Sigmoid colon (tissue), 7 donors: ENCODE results near the gene ZFHX3. TPM values are rescaled to one million over a fixed set of nuclear protein-coding genes. Genes with fewer than 3 reads are reported as not detected.

Experiments used
- DNase-seq: peaks from one replicate; pipeline ENCODE4 v3.0.0-alpha.2; 2019
- H3K27ac ChIP-seq, 4 donors: fragments of 200-600 bp; sonication (generic); one replicate each; pipeline ENCODE4 v1.5.1; 2016 to 2019; ENCODE audit warnings: mild to moderate bottlenecking in 1 of 4
- H3K27me3 ChIP-seq, 3 donors: fragments of 200-600 bp; sonication (generic); one replicate each; pipeline ENCODE4 v1.5.1; 2019; ENCODE audit warnings: mild to moderate bottlenecking in 1 of 3
- H3K36me3 ChIP-seq, 4 donors: fragments of 200-600 bp; sonication (generic); one replicate each; pipeline ENCODE4 v1.5.1; 2016 to 2019
- H3K4me1 ChIP-seq, 4 donors: fragments of 200-600 bp; sonication (generic); one replicate each; pipeline ENCODE4 v1.5.1; 2017 to 2019
- H3K4me3 ChIP-seq, 4 donors: fragments of 200-600 bp; sonication (generic); one replicate each; pipeline ENCODE4 v1.5.1; 2017 to 2019; ENCODE audit warnings: mild to moderate bottlenecking in 2 of 4, moderate library complexity in 1 of 4
- H3K9me3 ChIP-seq, 4 donors: fragments of 200-600 bp in 3 of 4; sonication (generic) in 3 of 4; one replicate each; pipeline versions ENCODE4 v1.5.1 to v1.6.1; 2013 to 2019
- EP300 ChIP-seq, 4 donors: sonication (generic); formaldehyde crosslinking; IDR thresholded peaks; one replicate each; pipeline ENCODE4 v1.6.1; 2017; ENCODE audit warnings: antibody characterized with exemption in 4 of 4
- POLR2A ChIP-seq, 2 donors: fragments of 450-650 bp; IDR thresholded peaks; one replicate each; pipeline ENCODE4 v1.6.1; 2016; ENCODE audit warnings: antibody characterized with exemption in 2 of 2, mild to moderate bottlenecking in 2 of 2, moderate library complexity in 2 of 2
- POLR2AphosphoS5 ChIP-seq, 4 donors: sonication (generic); formaldehyde crosslinking; IDR thresholded peaks; one replicate each; pipeline ENCODE4 v1.6.1; 2017; ENCODE audit warnings: antibody characterized with exemption in 4 of 4
- WGBS, 2 donors: extraction: QIAGEN DNeasy Blood & Tissue Kit; methylation state at CpG; one replicate each; pipeline ENCODE4 v1.1.7; 2013; 5-methylcytosine and 5-hydroxymethylcytosine counted together
- intact Hi-C: fragments of 100-400 bp; cut with DNase I; formaldehyde crosslinking; loops from one replicate; pipeline ENCODE4 v1.15.1; 2023
- polyA plus RNA-seq, 3 donors: library from polyadenylated mRNA; stranded (reverse); fragments of 200-250 nt; gene quantifications; one replicate each; pipeline ENCODE4 v1.2.3, GENCODE V29; 2013
- total RNA-seq, 4 donors: library from RNA; depleted of rRNA; stranded (reverse); fragments of >200 nt; gene quantifications; one replicate each; pipeline ENCODE4 v1.1.0, GENCODE V29; 2016
- TF ChIP-seq, protein P1 (sequence below), 4 experiments: fragments of 450-650 bp in 3 of 4; fragments of 200-600 bp in 1 of 4; IDR thresholded peaks; one replicate each; pipeline ENCODE4 v1.5.1; 2016 to 2019; ENCODE audit warnings: antibody characterized with exemption in 4 of 4, mild to moderate bottlenecking in 3 of 4, moderate library complexity in 2 of 4
- donor health status: healthy with polysubstance abuse.
- donor health status: Bipolar disorder and iron deficiency.
- donor health status: healthy.

Gene ZFHX3
- total and polyA plus RNA-seq, 7 donors: 0.69 to 38.8 (median 17.8) TPM

- H3K4me1 ChIP-seq: peaks cover 0 to 25% (median 13%) of the 10 kb centered on the region in 4 donors
- intact Hi-C loops: loop anchor here (5.0 kb wide), 1 partner anchor 65 kb away; no protein-coding TSS in a partner anchor
- no peak overlapping the region for H3K27ac ChIP-seq
- no peak for TF ChIP-seq EP300 (IDR thresholded peaks at IDR 0.05)
- TF ChIP-seq, protein P1, sequence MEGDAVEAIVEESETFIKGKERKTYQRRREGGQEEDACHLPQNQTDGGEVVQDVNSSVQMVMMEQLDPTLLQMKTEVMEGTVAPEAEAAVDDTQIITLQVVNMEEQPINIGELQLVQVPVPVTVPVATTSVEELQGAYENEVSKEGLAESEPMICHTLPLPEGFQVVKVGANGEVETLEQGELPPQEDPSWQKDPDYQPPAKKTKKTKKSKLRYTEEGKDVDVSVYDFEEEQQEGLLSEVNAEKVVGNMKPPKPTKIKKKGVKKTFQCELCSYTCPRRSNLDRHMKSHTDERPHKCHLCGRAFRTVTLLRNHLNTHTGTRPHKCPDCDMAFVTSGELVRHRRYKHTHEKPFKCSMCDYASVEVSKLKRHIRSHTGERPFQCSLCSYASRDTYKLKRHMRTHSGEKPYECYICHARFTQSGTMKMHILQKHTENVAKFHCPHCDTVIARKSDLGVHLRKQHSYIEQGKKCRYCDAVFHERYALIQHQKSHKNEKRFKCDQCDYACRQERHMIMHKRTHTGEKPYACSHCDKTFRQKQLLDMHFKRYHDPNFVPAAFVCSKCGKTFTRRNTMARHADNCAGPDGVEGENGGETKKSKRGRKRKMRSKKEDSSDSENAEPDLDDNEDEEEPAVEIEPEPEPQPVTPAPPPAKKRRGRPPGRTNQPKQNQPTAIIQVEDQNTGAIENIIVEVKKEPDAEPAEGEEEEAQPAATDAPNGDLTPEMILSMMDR (IDR thresholded peaks at IDR 0.05): no peak
- no peak for TF ChIP-seq POLR2A (IDR thresholded peaks at IDR 0.05)
- no peak for TF ChIP-seq POLR2AphosphoS5 (IDR thresholded peaks at IDR 0.05)
- no peak overlapping the region for H3K4me3 ChIP-seq
- H3K9me3 ChIP-seq: no peaks in the 10 kb centered on the region
- no peaks in the 10 kb centered on the region for H3K27me3 ChIP-seq
- no peak for DNase-seq
- 94 to 96% methylated on average over 7 of the region's 7 CpGs for WGBS, 2 donors
- no peaks in the 10 kb centered on the region for H3K36me3 ChIP-seq
Observed at GRCh38 chr16:72917051-72917450, 130.9 kb downstream of the ZFHX3 start.

DNA sequence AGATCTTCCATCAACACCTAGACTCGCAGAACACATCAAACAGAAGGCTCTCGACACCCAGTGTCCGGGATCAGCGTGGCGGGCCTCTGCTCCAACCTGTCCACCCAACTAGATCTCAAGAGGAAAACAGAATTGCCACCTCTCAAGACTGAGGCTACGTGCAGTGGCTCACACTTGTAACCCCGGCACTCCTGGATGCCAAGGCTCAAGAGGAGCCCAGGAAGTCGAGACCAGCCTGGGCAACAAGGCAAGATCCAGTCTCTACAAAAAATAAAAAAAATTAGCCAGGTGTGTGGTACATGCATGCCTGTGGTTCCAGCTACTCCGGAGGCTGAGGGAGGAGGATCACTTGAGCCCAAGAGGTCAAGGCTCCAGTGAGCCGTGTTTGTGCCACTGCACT lies 132.6 kb downstream of the ZFHX3 start:
- Histone ChIP-seq H3K9me3 (no peaks in the 10 kb centered on the region), H3K27ac (no peak overlapping the region), H3K27me3 (no peaks in the 10 kb centered on the region), H3K4me3 (no peak overlapping the region), H3K36me3 (no peaks in the 10 kb centered on the region), H3K4me1 (peaks cover 0 to 15% (median 4%) of the 10 kb centered on the region in 4 donors)
- intact Hi-C loops: loop anchor here (5.0 kb wide), 1 partner anchor 63 kb away; no protein-coding TSS in a partner anchor
- TF ChIP-seq, protein P1 (IDR thresholded peaks at IDR 0.05): no peak
- TF ChIP-seq POLR2A (IDR thresholded peaks at IDR 0.05) (no peak), EP300 (IDR thresholded peaks at IDR 0.05) (no peak), POLR2AphosphoS5 (IDR thresholded peaks at IDR 0.05) (no peak)
- no peak for DNase-seq
- WGBS, 2 donors: 96% methylated on average over 10 of the region's 10 CpGs

GRCh38 chr16:72913551-72913950 lies 134.4 kb downstream of the ZFHX3 start:
- no peaks in the 10 kb centered on the region for H3K27me3 ChIP-seq
- DNase-seq: no peak
- no peak overlapping the region for H3K27ac ChIP-seq
- intact Hi-C loops: no loop called here
- no peaks in the 10 kb centered on the region for H3K9me3 ChIP-seq
- H3K36me3 ChIP-seq: no peaks in the 10 kb centered on the region
- 30 to 72% methylated on average over 3 of the region's 3 CpGs for WGBS, 2 donors
- no peak overlapping the region for H3K4me3 ChIP-seq
- H3K4me1 ChIP-seq: peaks cover 0 to 15% (median 4%) of the 10 kb centered on the region in 4 donors
- TF ChIP-seq POLR2A (IDR thresholded peaks at IDR 0.05) (no peak), POLR2AphosphoS5 (IDR thresholded peaks at IDR 0.05) (no peak), EP300 (IDR thresholded peaks at IDR 0.05) (no peak)
- TF ChIP-seq, protein P1 (IDR thresholded peaks at IDR 0.05): no peak

DNA sequence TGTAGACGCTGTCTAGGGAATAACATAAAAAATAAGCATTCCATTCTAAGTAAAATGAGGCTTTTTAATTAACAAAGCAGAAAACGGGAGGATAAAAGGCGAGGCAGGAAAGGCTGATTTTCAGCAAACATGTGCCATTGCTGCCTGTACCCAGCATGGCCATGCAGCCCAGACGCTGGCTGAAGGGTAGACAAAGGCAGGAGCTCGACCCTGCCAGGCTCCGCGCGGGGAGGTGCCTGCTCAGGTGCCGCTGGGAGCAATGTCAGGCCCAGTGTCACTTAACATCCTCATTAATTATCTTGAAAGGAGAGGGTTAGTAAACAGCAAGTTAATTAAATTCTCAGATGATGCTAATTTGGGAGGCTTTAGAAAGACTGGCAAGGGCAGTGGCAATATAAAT lies 136.0 kb downstream of the ZFHX3 start:
- Histone ChIP-seq H3K27me3 (no peaks in the 10 kb centered on the region), H3K9me3 (no peaks in the 10 kb centered on the region), H3K36me3 (no peaks in the 10 kb centered on the region), H3K27ac (no peak overlapping the region), H3K4me3 (no peak overlapping the region), H3K4me1 (peaks cover 0 to 15% (median 4%) of the 10 kb centered on the region in 4 donors)
- 92 to 94% methylated on average over 9 of the region's 9 CpGs for WGBS, 2 donors
- TF ChIP-seq EP300 (IDR thresholded peaks at IDR 0.05) (no peak), POLR2A (IDR thresholded peaks at IDR 0.05) (no peak), POLR2AphosphoS5 (IDR thresholded peaks at IDR 0.05) (no peak)
- TF ChIP-seq, protein P1 (IDR thresholded peaks at IDR 0.05): no peak
- DNase-seq: no peak
- intact Hi-C loops: no loop called here

DNA sequence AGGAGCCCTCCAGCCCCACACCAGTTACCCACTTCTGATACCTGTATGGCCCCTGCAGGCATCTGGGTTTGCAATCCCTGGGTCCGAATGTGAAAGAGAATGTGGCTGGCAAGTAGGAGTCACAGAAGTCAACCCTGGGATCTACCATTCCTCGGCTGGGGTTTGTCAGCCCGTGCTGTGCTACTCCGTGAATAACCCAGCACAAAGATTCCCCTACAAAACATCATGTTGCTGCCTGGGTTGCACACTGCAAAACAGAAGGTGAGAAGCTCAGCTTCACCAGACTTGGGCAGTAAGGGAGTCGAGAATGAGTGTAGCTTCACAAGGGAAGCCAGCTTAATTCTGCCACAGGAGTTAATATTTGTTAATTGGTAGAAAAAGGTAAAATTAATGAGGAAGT lies 137.1 kb downstream of the ZFHX3 start:
- no peaks in the 10 kb centered on the region for H3K27me3 ChIP-seq
- no peaks in the 10 kb centered on the region for H3K9me3 ChIP-seq
- 93 to 95% methylated on average over 5 of the region's 5 CpGs for WGBS, 2 donors
- DNase-seq: no peak
- H3K27ac ChIP-seq: no peak overlapping the region
- no peak for TF ChIP-seq POLR2AphosphoS5 (IDR thresholded peaks at IDR 0.05)
- TF ChIP-seq POLR2A (IDR thresholded peaks at IDR 0.05): no peak
- TF ChIP-seq EP300 (IDR thresholded peaks at IDR 0.05): no peak
- TF ChIP-seq, protein P1 (IDR thresholded peaks at IDR 0.05): no peak
- intact Hi-C loops: no loop called here
- no peak overlapping the region for H3K4me3 ChIP-seq
- no peaks in the 10 kb centered on the region for H3K36me3 ChIP-seq
- H3K4me1 ChIP-seq: peaks cover 0 to 11% (median 4%) of the 10 kb centered on the region in 4 donors
